ENCODE results near the gene R3HCC1L.

The R3HCC1L gene

DNA sequence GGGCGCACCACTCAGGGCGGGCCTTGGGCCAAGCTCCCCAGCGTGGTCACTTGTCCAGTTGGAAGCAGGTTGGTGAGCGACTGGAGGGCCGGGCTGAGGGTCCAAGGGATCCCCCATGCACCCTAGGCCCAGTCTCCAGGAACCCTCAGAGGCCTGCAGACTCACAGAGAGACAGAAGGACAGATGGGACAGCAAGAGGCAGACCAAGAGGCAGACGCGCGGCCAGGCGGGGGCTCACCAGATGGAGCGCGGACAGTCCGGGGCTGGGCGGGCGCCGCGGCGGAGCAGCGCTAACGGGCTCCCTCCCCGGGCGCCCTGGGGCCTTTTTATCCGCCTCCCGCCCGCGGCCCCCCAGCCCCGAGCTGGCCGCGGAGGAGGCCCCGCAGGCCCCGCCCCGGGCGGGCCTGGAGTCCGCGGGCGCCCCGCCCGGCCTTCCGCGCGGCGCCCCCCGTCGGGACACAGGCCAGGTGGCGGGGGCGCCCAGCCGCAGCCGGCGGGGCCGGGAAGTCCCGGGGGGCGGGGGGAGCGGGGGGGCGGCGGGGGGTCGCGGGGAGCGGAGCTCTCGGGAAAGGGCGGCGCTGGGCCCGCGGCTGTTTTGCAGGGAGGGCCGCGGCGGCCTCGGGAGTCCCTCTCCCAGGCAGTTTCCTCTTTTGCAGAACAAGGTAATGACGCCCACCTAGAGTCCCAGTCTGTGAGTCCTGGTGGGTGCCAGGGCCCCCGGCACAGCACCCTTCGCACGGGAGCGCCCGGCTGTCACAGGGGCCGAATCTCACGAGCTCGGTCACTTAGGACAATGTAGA lies 133.6 kb downstream of the R3HCC1L start, which contains the start of gene LOXL4:
LOXL4 (minus strand) TSS at position 301 of the 800 bp plus-strand sequence. CDS start 5,175 bp downstream, outside the sequence.
- peaks cover 15% of the 10 kb centered on the region for H3K4me1 ChIP-seq (ENCODE audit: insufficient read depth, low read length, poor library complexity, severe bottlenecking)
- H3K4me2 ChIP-seq (ENCODE audit: low read depth, low read length, poor library complexity, severe bottlenecking): peak within 1 kb of the TSS; percentile 59
- H2AFZ ChIP-seq (ENCODE audit: low read length): no peak within 1 kb of the TSS
- no peaks in the 10 kb centered on the region for H3K9me2 ChIP-seq (replicated peaks; ENCODE audit: low read depth, low read length)
- H4K20me1 ChIP-seq (ENCODE audit: insufficient read depth, low read length, poor library complexity, severe bottlenecking): no peaks in the 10 kb centered on the region
- no peaks in the 10 kb centered on the region for H3F3A ChIP-seq (ENCODE audit: low read depth)
- no peak within 1 kb of the TSS for H3K9ac ChIP-seq (ENCODE audit: low read depth, low read length, poor library complexity, severe bottlenecking)
- H3K9me3 ChIP-seq (ENCODE audit: insufficient read depth, low read depth, low read length): no peaks in the 10 kb centered on the region
- no peak for TF ChIP-seq EZH2phosphoT487 (IDR thresholded peaks at IDR 0.05; ENCODE audit: borderline replicate concordance)
- TF ChIP-seq, protein P1, sequence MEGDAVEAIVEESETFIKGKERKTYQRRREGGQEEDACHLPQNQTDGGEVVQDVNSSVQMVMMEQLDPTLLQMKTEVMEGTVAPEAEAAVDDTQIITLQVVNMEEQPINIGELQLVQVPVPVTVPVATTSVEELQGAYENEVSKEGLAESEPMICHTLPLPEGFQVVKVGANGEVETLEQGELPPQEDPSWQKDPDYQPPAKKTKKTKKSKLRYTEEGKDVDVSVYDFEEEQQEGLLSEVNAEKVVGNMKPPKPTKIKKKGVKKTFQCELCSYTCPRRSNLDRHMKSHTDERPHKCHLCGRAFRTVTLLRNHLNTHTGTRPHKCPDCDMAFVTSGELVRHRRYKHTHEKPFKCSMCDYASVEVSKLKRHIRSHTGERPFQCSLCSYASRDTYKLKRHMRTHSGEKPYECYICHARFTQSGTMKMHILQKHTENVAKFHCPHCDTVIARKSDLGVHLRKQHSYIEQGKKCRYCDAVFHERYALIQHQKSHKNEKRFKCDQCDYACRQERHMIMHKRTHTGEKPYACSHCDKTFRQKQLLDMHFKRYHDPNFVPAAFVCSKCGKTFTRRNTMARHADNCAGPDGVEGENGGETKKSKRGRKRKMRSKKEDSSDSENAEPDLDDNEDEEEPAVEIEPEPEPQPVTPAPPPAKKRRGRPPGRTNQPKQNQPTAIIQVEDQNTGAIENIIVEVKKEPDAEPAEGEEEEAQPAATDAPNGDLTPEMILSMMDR (conservative IDR thresholded peaks at IDR 0.05; ENCODE audit: low read length): no peak
- peak within 1 kb of the TSS; percentile 60 for H3K4me3 ChIP-seq (ENCODE audit: low read length, poor library complexity, severe bottlenecking)
- H3K27me3 ChIP-seq (ENCODE audit: insufficient read depth, low read length, poor library complexity, severe bottlenecking): no peaks in the 10 kb centered on the region
- H3K79me2 ChIP-seq (ENCODE audit: insufficient read depth, low read length): no peaks in the 10 kb centered on the region
- H3K36me3 ChIP-seq (ENCODE audit: insufficient read depth, low read length): no peaks in the 10 kb centered on the region

DNA sequence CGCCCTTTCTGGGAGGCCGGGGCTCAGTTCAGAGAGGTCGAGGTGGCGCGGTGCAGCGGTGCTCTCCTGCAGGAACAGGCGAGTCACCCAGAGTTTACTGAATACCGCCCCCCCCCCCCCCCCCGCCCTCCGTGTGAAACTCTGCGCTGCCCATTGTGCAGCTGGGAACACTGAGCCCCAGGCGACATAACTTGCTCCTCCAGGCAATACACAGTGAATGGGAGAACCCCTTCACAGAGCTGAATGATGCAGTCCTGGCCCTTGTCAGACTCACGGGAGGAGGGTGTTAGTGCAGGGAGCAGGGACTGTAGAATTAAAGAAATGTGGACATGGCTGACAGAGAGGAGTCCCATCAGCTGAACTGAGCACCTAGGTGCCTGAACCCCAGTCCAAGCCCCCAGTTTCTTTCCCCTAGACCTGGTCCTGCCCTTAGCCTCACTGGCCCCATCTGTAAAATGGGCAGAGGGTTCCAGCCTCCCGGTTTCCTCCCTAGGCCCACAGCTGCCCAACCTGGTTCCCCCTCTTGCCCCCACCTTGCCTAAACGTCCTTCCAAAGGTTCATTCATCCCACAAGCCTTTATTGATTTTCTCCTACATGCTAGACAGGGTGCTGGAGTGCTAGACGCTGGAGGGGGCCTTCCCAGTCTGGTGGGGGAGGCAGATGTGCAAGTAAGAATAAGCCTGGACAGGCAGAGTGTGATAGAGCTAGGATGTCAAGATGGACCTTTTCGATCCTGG lies 134.4 kb downstream of the R3HCC1L start:
- no peaks in the 10 kb centered on the region for H3K36me3 ChIP-seq (ENCODE audit: insufficient read depth, low read length)
- H3K27me3 ChIP-seq (ENCODE audit: insufficient read depth, low read length, poor library complexity, severe bottlenecking): no peaks in the 10 kb centered on the region
- no peak for TF ChIP-seq EZH2phosphoT487 (IDR thresholded peaks at IDR 0.05; ENCODE audit: borderline replicate concordance)
- TF ChIP-seq, protein P1 (conservative IDR thresholded peaks at IDR 0.05; ENCODE audit: low read length): no peak
- H3F3A ChIP-seq (ENCODE audit: low read depth): no peaks in the 10 kb centered on the region
- H2AFZ ChIP-seq (ENCODE audit: low read length): no peak overlapping the region
- H3K9me2 ChIP-seq (replicated peaks; ENCODE audit: low read depth, low read length): no peaks in the 10 kb centered on the region
- H4K20me1 ChIP-seq (ENCODE audit: insufficient read depth, low read length, poor library complexity, severe bottlenecking): no peaks in the 10 kb centered on the region
- H3K4me3 ChIP-seq (ENCODE audit: low read length, poor library complexity, severe bottlenecking): peak overlapping the region; percentile 60
- H3K4me2 ChIP-seq (ENCODE audit: low read depth, low read length, poor library complexity, severe bottlenecking): peak overlapping the region; percentile 59
- no peaks in the 10 kb centered on the region for H3K79me2 ChIP-seq (ENCODE audit: insufficient read depth, low read length)
- H3K4me1 ChIP-seq (ENCODE audit: insufficient read depth, low read length, poor library complexity, severe bottlenecking): peaks cover 14% of the 10 kb centered on the region
- no peak overlapping the region for H3K9ac ChIP-seq (ENCODE audit: low read depth, low read length, poor library complexity, severe bottlenecking)
- H3K9me3 ChIP-seq (ENCODE audit: insufficient read depth, low read depth, low read length): no peaks in the 10 kb centered on the region

DNA sequence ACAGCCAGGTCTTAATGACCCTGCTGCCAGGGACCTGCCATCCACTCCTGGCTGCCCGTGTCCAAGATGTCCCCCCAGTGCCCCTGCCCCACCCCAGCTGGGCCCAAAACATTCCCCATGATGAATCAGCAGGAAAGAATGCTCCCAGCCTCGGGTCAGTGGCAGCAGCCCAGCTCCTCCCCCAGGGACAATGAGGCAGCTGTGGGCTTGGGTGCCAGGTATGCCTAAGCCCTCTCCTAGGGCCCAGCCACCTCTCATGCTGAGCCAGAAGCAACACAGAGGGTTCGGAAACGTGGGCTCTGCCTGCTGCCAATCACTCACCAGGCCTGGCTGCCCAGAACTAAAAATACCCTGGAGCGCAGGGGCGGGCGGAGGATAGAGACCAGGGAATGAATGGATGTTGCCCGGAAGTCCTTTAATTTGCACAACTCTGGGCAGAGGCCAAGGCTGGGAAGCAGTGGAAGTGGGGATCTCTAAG lies 135.0 kb downstream of the R3HCC1L start:
- no peak overlapping the region for H3K4me3 ChIP-seq (ENCODE audit: low read length, poor library complexity, severe bottlenecking)
- no peaks in the 10 kb centered on the region for H3F3A ChIP-seq (ENCODE audit: low read depth)
- H3K9ac ChIP-seq (ENCODE audit: low read depth, low read length, poor library complexity, severe bottlenecking): no peak overlapping the region
- H3K79me2 ChIP-seq (ENCODE audit: insufficient read depth, low read length): no peaks in the 10 kb centered on the region
- no peak overlapping the region for H3K4me2 ChIP-seq (ENCODE audit: low read depth, low read length, poor library complexity, severe bottlenecking)
- no peaks in the 10 kb centered on the region for H3K9me2 ChIP-seq (replicated peaks; ENCODE audit: low read depth, low read length)
- no peaks in the 10 kb centered on the region for H3K9me3 ChIP-seq (ENCODE audit: insufficient read depth, low read depth, low read length)
- no peak overlapping the region for H2AFZ ChIP-seq (ENCODE audit: low read length)
- TF ChIP-seq, protein P1 (conservative IDR thresholded peaks at IDR 0.05; ENCODE audit: low read length): no peak
- no peak for TF ChIP-seq EZH2phosphoT487 (IDR thresholded peaks at IDR 0.05; ENCODE audit: borderline replicate concordance)
- H3K4me1 ChIP-seq (ENCODE audit: insufficient read depth, low read length, poor library complexity, severe bottlenecking): peaks cover 8% of the 10 kb centered on the region
- H3K36me3 ChIP-seq (ENCODE audit: insufficient read depth, low read length): no peaks in the 10 kb centered on the region
- H4K20me1 ChIP-seq (ENCODE audit: insufficient read depth, low read length, poor library complexity, severe bottlenecking): no peaks in the 10 kb centered on the region
- no peaks in the 10 kb centered on the region for H3K27me3 ChIP-seq (ENCODE audit: insufficient read depth, low read length, poor library complexity, severe bottlenecking)
